BE2C (cell line): ENCODE data around the gene COMMD6.

Experiments
- DNase-seq: peaks from one replicate; pipeline ENCODE4 v3.0.0-alpha.2; 2020
- H3K27me3 ChIP-seq: fragments of 250-450 bp; sonication (Bioruptor Pico); 2 replicates; pipeline ENCODE4 v1.5.1; 2020; ENCODE audit warnings: mild to moderate bottlenecking
- H3K36me3 ChIP-seq: fragments of 250-450 bp; sonication (Bioruptor Pico); 2 replicates; pipeline ENCODE4 v1.5.1; 2020; ENCODE audit warnings: mild to moderate bottlenecking
- H3K4me1 ChIP-seq: fragments of 250-450 bp; sonication (Bioruptor Pico); 2 replicates; pipeline ENCODE4 v1.5.1; 2020
- H3K4me3 ChIP-seq: 2 replicates; pipeline ENCODE4 v1.5.1; 2011; ENCODE audit warnings: low read depth, low read length
- H3K9me3 ChIP-seq: fragments of 250-450 bp; sonication (Bioruptor Pico); 2 replicates; pipeline ENCODE4 v1.5.1; 2020
- TF ChIP-seq, protein P1 (sequence below): IDR thresholded peaks from 2 replicates; pipeline ENCODE4 v1.5.1; 2012; ENCODE audit warnings: mild to moderate bottlenecking, low read depth, low read length

Gene COMMD6

GRCh38 chr13:75492389-75492788 is 45.3 kb downstream of the COMMD6 start:
- no peaks in the 10 kb centered on the region for H3K4me1 ChIP-seq
- H3K36me3 ChIP-seq, result no peaks in the 10 kb centered on the region
- TF ChIP-seq, protein P1, sequence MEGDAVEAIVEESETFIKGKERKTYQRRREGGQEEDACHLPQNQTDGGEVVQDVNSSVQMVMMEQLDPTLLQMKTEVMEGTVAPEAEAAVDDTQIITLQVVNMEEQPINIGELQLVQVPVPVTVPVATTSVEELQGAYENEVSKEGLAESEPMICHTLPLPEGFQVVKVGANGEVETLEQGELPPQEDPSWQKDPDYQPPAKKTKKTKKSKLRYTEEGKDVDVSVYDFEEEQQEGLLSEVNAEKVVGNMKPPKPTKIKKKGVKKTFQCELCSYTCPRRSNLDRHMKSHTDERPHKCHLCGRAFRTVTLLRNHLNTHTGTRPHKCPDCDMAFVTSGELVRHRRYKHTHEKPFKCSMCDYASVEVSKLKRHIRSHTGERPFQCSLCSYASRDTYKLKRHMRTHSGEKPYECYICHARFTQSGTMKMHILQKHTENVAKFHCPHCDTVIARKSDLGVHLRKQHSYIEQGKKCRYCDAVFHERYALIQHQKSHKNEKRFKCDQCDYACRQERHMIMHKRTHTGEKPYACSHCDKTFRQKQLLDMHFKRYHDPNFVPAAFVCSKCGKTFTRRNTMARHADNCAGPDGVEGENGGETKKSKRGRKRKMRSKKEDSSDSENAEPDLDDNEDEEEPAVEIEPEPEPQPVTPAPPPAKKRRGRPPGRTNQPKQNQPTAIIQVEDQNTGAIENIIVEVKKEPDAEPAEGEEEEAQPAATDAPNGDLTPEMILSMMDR, result no peak
- DNase-seq, result no peak
- H3K27me3 ChIP-seq, result no peaks in the 10 kb centered on the region
- H3K9me3 ChIP-seq, result no peaks in the 10 kb centered on the region
- H3K4me3 ChIP-seq, result no peak overlapping the region

DNA sequence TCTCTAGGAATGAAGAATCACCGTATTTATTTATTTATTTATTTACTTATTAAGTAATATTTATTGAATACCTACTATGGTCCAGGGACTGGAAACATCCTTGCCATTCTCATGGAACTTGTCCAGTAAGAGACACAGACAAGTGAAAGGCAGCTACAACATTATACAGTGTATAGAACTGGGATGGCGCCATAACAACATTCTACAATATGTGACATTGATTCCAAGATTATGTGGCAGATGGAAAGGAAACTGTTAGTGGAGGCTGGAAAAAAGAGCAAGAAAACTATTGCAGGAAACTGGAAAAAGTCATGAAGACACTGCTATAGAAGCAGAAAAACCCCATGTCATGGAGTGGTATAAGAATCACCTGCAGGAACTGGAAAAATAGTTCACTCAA is 46.3 kb downstream of the COMMD6 start:
- TF ChIP-seq, protein P1, result no peak
- Histone ChIP-seq H3K4me1 (no peaks in the 10 kb centered on the region), H3K36me3 (no peaks in the 10 kb centered on the region), H3K4me3 (no peak overlapping the region), H3K27me3 (no peaks in the 10 kb centered on the region), H3K9me3 (no peaks in the 10 kb centered on the region)
- DNase-seq, result no peak

GRCh38 chr13:75489502-75490263 is 48.0 kb downstream of the COMMD6 start:
- no peak for DNase-seq
- Histone ChIP-seq H3K36me3 (no peaks in the 10 kb centered on the region), H3K27me3 (no peaks in the 10 kb centered on the region), H3K4me3 (no peak overlapping the region), H3K9me3 (no peaks in the 10 kb centered on the region), H3K4me1 (no peaks in the 10 kb centered on the region)
- TF ChIP-seq, protein P1, result no peak

DNA sequence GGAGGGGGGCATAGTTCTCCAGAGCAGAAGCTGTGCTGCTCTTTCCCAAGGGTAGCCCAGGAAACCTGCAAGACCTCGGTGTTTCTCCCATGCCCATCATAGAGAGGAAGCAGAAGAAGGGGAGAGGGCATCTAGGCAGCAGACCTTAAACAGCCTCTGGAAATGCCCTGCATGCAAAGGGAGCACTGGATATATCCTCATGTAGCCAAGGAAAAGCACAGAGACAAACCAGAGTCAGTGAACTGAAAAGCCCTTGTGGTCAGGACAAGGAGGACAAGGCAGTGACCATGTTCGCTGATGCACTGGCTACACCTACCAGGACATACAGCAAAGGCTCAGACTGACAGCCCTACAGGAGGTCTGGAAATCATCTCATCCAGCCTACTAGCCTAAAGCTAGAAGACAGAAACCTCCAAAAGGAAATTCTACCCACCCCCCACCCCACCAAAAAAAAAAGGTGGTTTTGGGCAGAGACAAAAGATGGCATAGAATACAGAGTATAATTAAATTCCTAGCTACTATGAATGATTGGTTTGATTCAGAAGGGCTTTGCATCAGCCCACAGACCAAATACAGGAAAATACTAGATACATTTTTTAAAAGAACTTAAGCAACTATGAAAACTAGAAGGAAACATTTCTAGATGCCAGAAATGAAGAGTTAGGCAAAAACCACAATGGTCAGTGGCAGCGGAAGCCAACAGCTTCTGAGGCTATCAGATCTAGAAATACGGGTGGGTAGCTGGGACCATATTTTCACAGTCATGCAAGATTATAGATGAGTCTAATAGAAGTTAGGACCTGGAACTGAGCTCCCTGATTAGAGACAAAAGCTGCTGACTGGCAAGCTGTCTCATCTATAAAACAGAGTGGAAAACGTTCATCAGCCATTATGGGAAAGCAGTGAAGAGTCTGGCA is 51.2 kb downstream of the COMMD6 start:
- no peaks in the 10 kb centered on the region for H3K4me1 ChIP-seq
- peaks cover 4% of the 10 kb centered on the region; the same call in 1 of the 2 replicates for H3K36me3 ChIP-seq
- H3K4me3 ChIP-seq, result no peak overlapping the region
- H3K9me3 ChIP-seq, result no peaks in the 10 kb centered on the region
- H3K27me3 ChIP-seq, result no peaks in the 10 kb centered on the region
- no peak for DNase-seq
- TF ChIP-seq, protein P1, result no peak

DNA sequence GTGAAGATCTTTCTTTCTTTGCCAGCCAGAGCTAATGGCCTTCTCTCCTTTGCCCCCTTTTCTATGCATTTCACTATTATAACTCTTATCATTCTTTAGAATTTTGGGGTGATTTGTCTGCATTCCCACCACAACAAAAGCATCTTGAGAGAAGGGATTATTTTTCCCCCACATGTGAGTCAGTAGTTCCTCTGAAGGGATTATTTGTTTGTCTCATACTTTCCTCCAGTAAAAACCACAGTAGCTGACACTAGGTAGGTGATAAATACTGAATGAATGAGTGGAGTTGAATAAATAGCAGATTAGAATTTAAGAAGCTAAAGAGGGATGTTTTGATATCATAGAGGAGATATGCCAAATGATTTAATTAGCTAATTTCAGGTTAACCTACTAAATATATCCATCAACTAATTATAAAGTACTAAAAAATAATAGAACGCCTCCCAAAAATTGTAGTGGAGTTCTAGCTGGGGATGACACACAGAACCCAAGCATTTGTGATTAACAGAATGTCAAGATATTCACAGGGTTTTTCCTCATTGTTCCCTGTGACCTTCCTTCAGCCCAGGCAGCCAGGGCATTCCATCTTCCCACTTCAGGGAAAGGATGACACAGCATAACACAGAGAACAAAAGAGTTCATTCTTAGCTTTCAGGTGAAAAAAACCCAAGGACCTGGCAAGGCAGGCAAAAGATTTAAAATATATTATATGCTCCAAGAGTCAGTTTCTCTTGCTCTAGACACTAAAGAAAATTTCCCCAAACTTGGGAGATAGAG is 52.2 kb downstream of the COMMD6 start:
- peaks cover 4% of the 10 kb centered on the region; the same call in 1 of the 2 replicates for H3K36me3 ChIP-seq
- H3K4me3 ChIP-seq, result no peak overlapping the region
- no peak for DNase-seq
- no peaks in the 10 kb centered on the region for H3K27me3 ChIP-seq
- TF ChIP-seq, protein P1, result no peak
- no peaks in the 10 kb centered on the region for H3K9me3 ChIP-seq
- H3K4me1 ChIP-seq, result no peaks in the 10 kb centered on the region
